PC-3 (cell line): ENCODE results near the gene WSCD2. TPM values are rescaled to one million over a fixed set of nuclear protein-coding genes. Genes with fewer than 3 reads are reported as not detected.

ENCODE experiments used
- ATAC-seq: fragments of 200-7000 bp; cut with Tn5 transposase; 2 replicates; pipeline ENCODE4 v1.9.1; 2020; ENCODE audit warnings: mild to moderate bottlenecking, moderate library complexity
- BruUV-seq: library from RNA; stranded (reverse); fragments of 400-500 nt; replicated peaks from 2 replicates; lab custom pipeline; 2021; lab: Mats Ljungman, UMichigan
- CTCF ChIA-PET: fragments of 300-600 bp; sonication (Branson Sonifier 250); formaldehyde crosslinking; loops from one replicate; lab custom pipeline; 2022; ENCODE audit warnings: antibody characterized with exemption; lab: Charles Lee
- POLR2A ChIA-PET: fragments of 300-600 bp; sonication (Branson Sonifier 250); formaldehyde crosslinking; loops from one replicate; lab custom pipeline; 2022; ENCODE audit warnings: antibody characterized with exemption; ENCODE audit not compliant: unreplicated experiment; lab: Charles Lee
- DNase-seq: peaks from one replicate; pipeline ENCODE4 v3.0.0-alpha.2; 2015
- H2AFZ ChIP-seq: fragments of 300-600 bp; sonication (generic); 2 replicates; pipeline ENCODE4 v1.6.0; 2016; ENCODE audit warnings: antibody characterized with exemption, low read length
- H3F3A ChIP-seq: fragments of 300-600 bp; sonication (generic); one replicate; pipeline ENCODE4 v1.6.0; 2017; ENCODE audit warnings: antibody characterized with exemption, low read length, control low read depth, mild to moderate bottlenecking; ENCODE audit not compliant: unreplicated experiment
- H3K27ac ChIP-seq: fragments of 300-600 bp; sonication (generic); 2 replicates; pipeline ENCODE4 v1.5.1; 2016; ENCODE audit warnings: mild to moderate bottlenecking, low read length
- H3K27me3 ChIP-seq: fragments of 300-600 bp; sonication (generic); 2 replicates; pipeline ENCODE4 v1.6.1; 2016; ENCODE audit warnings: low read length, mixed read lengths
- H3K36me3 ChIP-seq: fragments of 300-600 bp; sonication (generic); 2 replicates; pipeline ENCODE4 v1.6.1; 2016; ENCODE audit warnings: low read depth, mixed run types, low read length, mixed read lengths
- H3K4me1 ChIP-seq: fragments of 300-600 bp; sonication (generic); 2 replicates; pipeline ENCODE4 v1.5.1; 2016; ENCODE audit warnings: low read length; ENCODE audit not compliant: insufficient read depth
- H3K4me2 ChIP-seq: fragments of 300-600 bp; sonication (generic); 2 replicates; pipeline ENCODE4 v1.6.0; 2016; ENCODE audit warnings: low read length
- H3K4me3 ChIP-seq: fragments of 300-600 bp; sonication (generic); 2 replicates; pipeline ENCODE4 v1.5.1; 2016; ENCODE audit warnings: mild to moderate bottlenecking, low read length, mixed read lengths
- H3K79me2 ChIP-seq: fragments of 300-600 bp; sonication (generic); 2 replicates; pipeline ENCODE4 v1.6.1; 2017; ENCODE audit warnings: low read length, mixed read lengths
- H3K9ac ChIP-seq: fragments of 300-600 bp; sonication (generic); 2 replicates; pipeline ENCODE4 v1.6.0; 2016; ENCODE audit warnings: mild to moderate bottlenecking, low read length
- H3K9me2 ChIP-seq: fragments of 300-600 bp; sonication (generic); replicated peaks from 2 replicates; pipeline ENCODE4 v1.6.1; 2016; ENCODE audit warnings: mixed run types, low read length, mixed read lengths
- H3K9me3 ChIP-seq: fragments of 300-600 bp; sonication (generic); 2 replicates; pipeline ENCODE4 v1.6.1; 2016; ENCODE audit warnings: low read length, mixed read lengths
- H4K20me1 ChIP-seq: fragments of 300-600 bp; sonication (generic); 2 replicates; pipeline ENCODE4 v1.6.1; 2016; ENCODE audit warnings: low read length, mixed read lengths
- EZH2 ChIP-seq: fragments of 300-600 bp; sonication (generic); IDR thresholded peaks from one replicate; pipeline ENCODE4 v1.6.1; 2017; ENCODE audit warnings: antibody characterized with exemption, mild to moderate bottlenecking, low read length; ENCODE audit not compliant: unreplicated experiment
- EZH2phosphoT487 ChIP-seq: fragments of 300-600 bp; sonication (generic); IDR thresholded peaks from 2 replicates; pipeline ENCODE4 v1.6.1; 2018; ENCODE audit warnings: mild to moderate bottlenecking, antibody characterized with exemption, low read length, borderline replicate concordance
- intact Hi-C: fragments of 100-400 bp; cut with micrococcal nuclease; formaldehyde crosslinking; loops from 2 replicates; pipeline ENCODE4 v1.9.0; 2023
- total RNA-seq: library from RNA; depleted of rRNA; stranded (reverse); fragments of >200 nt; gene quantifications from 2 replicates; pipeline ENCODE4 v1.2.3, GENCODE V29; 2014
- TF ChIP-seq, protein P1 (sequence below): fragments of 300-600 bp; sonication (generic); conservative IDR thresholded peaks from 2 replicates; pipeline ENCODE4 v1.5.1; 2017; ENCODE audit warnings: antibody characterized with exemption, low read depth, mild to moderate bottlenecking, low read length

WSCD2 gene
- total RNA-seq, 1 experiment from 2014 or later: not detected

DNA sequence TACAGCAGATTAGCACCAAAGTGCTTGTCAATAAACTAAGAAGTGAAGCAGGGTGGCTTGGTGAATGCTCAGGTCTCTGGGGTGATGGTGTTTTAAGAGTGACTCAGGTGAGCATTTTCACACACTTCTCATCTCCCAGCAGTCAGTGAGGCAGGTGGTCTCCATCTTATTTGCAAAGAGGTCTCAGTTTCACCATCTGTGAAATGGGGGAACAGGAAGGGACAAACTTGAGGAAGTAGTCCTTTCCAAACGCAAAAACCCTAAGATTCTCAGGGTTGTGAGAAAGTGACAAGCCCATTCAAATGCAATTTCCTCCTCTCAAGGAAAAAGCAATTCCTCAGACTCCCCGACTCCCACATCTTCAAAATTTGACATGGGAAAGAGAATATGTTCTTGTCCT lies 155.9 kb downstream of the WSCD2 start:
- no peak for TF ChIP-seq EZH2phosphoT487
- TF ChIP-seq, protein P1, sequence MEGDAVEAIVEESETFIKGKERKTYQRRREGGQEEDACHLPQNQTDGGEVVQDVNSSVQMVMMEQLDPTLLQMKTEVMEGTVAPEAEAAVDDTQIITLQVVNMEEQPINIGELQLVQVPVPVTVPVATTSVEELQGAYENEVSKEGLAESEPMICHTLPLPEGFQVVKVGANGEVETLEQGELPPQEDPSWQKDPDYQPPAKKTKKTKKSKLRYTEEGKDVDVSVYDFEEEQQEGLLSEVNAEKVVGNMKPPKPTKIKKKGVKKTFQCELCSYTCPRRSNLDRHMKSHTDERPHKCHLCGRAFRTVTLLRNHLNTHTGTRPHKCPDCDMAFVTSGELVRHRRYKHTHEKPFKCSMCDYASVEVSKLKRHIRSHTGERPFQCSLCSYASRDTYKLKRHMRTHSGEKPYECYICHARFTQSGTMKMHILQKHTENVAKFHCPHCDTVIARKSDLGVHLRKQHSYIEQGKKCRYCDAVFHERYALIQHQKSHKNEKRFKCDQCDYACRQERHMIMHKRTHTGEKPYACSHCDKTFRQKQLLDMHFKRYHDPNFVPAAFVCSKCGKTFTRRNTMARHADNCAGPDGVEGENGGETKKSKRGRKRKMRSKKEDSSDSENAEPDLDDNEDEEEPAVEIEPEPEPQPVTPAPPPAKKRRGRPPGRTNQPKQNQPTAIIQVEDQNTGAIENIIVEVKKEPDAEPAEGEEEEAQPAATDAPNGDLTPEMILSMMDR: no peak
- no peak for TF ChIP-seq EZH2
- ATAC-seq: no peak
- Histone ChIP-seq H3K9me2 (no peaks in the 10 kb centered on the region), H2AFZ (no peak overlapping the region), H3K79me2 (no peaks in the 10 kb centered on the region), H3K9me3 (no peaks in the 10 kb centered on the region), H3F3A (no peaks in the 10 kb centered on the region), H3K27ac (no peak overlapping the region), H3K36me3 (no peaks in the 10 kb centered on the region), H3K27me3 (peaks cover 72% of the 10 kb centered on the region), H4K20me1 (no peaks in the 10 kb centered on the region), H3K4me3 (no peak overlapping the region), H3K9ac (no peak overlapping the region), H3K4me2 (no peak overlapping the region), H3K4me1 (no peaks in the 10 kb centered on the region)
- no TSS peak for BruUV-seq
- POLR2A ChIA-PET: no interaction called here
- intact Hi-C loops: no loop called here
- CTCF ChIA-PET: no interaction called here
- no peak for DNase-seq

DNA sequence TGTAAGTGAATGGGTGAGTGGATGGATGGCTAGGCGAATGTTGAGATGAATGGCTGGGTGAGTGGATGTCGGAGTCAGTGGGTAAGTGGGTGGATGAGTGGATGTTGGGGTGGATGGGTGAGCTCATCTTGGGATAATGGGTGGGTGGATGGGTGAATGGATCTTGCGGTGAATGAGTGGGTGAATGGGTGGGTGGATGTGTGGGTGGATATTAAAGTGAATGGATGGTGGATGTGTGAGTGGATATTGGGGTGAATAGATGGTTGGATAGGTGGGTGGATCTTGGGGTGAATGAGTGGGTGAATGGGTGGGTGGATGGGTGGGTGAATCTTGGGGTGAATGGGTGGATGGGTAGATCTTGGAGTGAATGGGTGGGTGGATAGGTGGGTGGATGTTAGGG lies 158.1 kb downstream of the WSCD2 start:
- TF ChIP-seq, protein P1: no peak
- TF ChIP-seq EZH2 (no peak), EZH2phosphoT487 (no peak)

GRCh38 chr12:108289350-108290161 lies 160.5 kb downstream of the WSCD2 start:
- no peak for DNase-seq
- Histone ChIP-seq H3K9me2 (no peaks in the 10 kb centered on the region), H3K9ac (no peak overlapping the region), H3K9me3 (no peaks in the 10 kb centered on the region), H3K79me2 (no peaks in the 10 kb centered on the region), H3K27me3 (peaks cover 78% of the 10 kb centered on the region), H3K27ac (no peak overlapping the region), H3K4me3 (no peak overlapping the region), H3K36me3 (no peaks in the 10 kb centered on the region), H4K20me1 (no peaks in the 10 kb centered on the region), H3F3A (no peaks in the 10 kb centered on the region), H2AFZ (no peak overlapping the region), H3K4me1 (no peaks in the 10 kb centered on the region), H3K4me2 (no peak overlapping the region)
- POLR2A ChIA-PET: no interaction called here
- TF ChIP-seq, protein P1: no peak
- TF ChIP-seq EZH2 (no peak), EZH2phosphoT487 (no peak)
- ATAC-seq: no peak
- no TSS peak for BruUV-seq
- intact Hi-C loops: no loop called here
- CTCF ChIA-PET: no interaction called here

More for the DNA sequence above, 158.1 kb downstream of the WSCD2 start:
- no peaks in the 10 kb centered on the region for H3K79me2 ChIP-seq
- H3K9ac ChIP-seq: no peak overlapping the region
- H3K4me2 ChIP-seq: no peak overlapping the region
- no TSS peak for BruUV-seq
- H3F3A ChIP-seq: no peaks in the 10 kb centered on the region
- H3K27me3 ChIP-seq: peaks cover 79% of the 10 kb centered on the region
- no peaks in the 10 kb centered on the region for H3K4me1 ChIP-seq
- H3K9me2 ChIP-seq: no peaks in the 10 kb centered on the region
- ChIA-PET POLR2A (no interaction called here), CTCF (no interaction called here)
- no peaks in the 10 kb centered on the region for H3K9me3 ChIP-seq
- no peaks in the 10 kb centered on the region for H3K36me3 ChIP-seq
- no peak overlapping the region for H2AFZ ChIP-seq
- ATAC-seq (no peak), DNase-seq (no peak)
- intact Hi-C loops: no loop called here
- no peak overlapping the region for H3K27ac ChIP-seq
- no peak overlapping the region for H3K4me3 ChIP-seq
- no peaks in the 10 kb centered on the region for H4K20me1 ChIP-seq
